Prostate gland (tissue), 2 donors: Measurements from ENCODE around the gene KIF11. TPM values are rescaled to one million over a fixed set of nuclear protein-coding genes. Genes with fewer than 3 reads are reported as not detected.
A peak's percentile ranks its signal among the peaks of the same experiment; 100 is the strongest.

Experiments used
- DNase-seq: peaks from one replicate; pipeline ENCODE4 v3.0.0-alpha.2; 2019; ENCODE audit warnings: low spot score
- H3K27ac ChIP-seq, 2 donors: fragments of 200-600 bp; sonication (generic); 2 replicates each; pipeline ENCODE4 v1.5.1; 2017 to 2019
- H3K27me3 ChIP-seq: fragments of 200-600 bp; sonication (generic); replicated peaks from 2 replicates; pipeline ENCODE4 v1.5.1; 2019; ENCODE audit not compliant: insufficient read depth
- H3K36me3 ChIP-seq, 2 donors: fragments of 200-600 bp; sonication (generic); 1 replicate in 1 of 2; 2 replicates in 1 of 2; pipeline versions ENCODE4 v1.5.1 to v1.8.1; 2017 to 2019
- H3K4me1 ChIP-seq: fragments of 200-600 bp; sonication (generic); replicated peaks from 2 replicates; pipeline ENCODE4 v1.5.1; 2019
- H3K4me3 ChIP-seq, 2 donors: fragments of 200-600 bp; sonication (generic); 2 replicates each; pipeline ENCODE4 v1.5.1; 2017 to 2019
- H3K9me3 ChIP-seq: fragments of 200-600 bp; sonication (generic); 2 replicates; pipeline ENCODE4 v1.5.1; 2017
- CTCF ChIP-seq, 4 experiments: fragments of 200-600 bp in 2 of 4; fragments of 450-650 bp in 2 of 4; sonication (generic) in 2 of 4; IDR thresholded peaks; 1 replicate in 3 of 4; 2 replicates in 1 of 4; pipeline ENCODE4 v1.5.1; 2016 to 2019; ENCODE audit warnings: antibody characterized with exemption in 4 of 4, mild to moderate bottlenecking in 2 of 4, moderate library complexity in 2 of 4
- POLR2A ChIP-seq: fragments of 450-650 bp; IDR thresholded peaks from one replicate; pipeline ENCODE4 v1.6.1; 2016; ENCODE audit warnings: antibody characterized with exemption, mild to moderate bottlenecking
- POLR2AphosphoS5 ChIP-seq: sonication (generic); formaldehyde crosslinking; IDR thresholded peaks from one replicate; pipeline ENCODE4 v1.6.1; 2017; ENCODE audit warnings: antibody characterized with exemption
- WGBS: methylation state at CpG from one replicate; pipeline ENCODE4 v1.1.5; 2018; 5-methylcytosine and 5-hydroxymethylcytosine counted together
- intact Hi-C: fragments of 100-400 bp; cut with DNase I; formaldehyde crosslinking; loops from one replicate; pipeline ENCODE4 v1.14.2; 2022
- total RNA-seq, 2 donors: library from RNA; depleted of rRNA; stranded (reverse); fragments of >200 nt; gene quantifications; one replicate each; pipeline ENCODE4 v1.1.0, GENCODE V29; 2016

Gene KIF11
- total RNA-seq, 2 donors from 2014 or later, result 3.0 to 5.5 TPM

- no peaks in the 10 kb centered on the region for H3K9me3 ChIP-seq
- H3K4me1 ChIP-seq, result no peaks in the 10 kb centered on the region
- H3K36me3 ChIP-seq, result no peaks in the 10 kb centered on the region
- intact Hi-C loops, result loop anchor here (5.0 to 10.0 kb wide), 2 partner anchors 61 to 148 kb away; partner anchors contain the start of gene EXOC6
- no peak overlapping the region for H3K27ac ChIP-seq
- DNase-seq, result no peak
- TF ChIP-seq CTCF (IDR thresholded peaks at IDR 0.05) (no peak), POLR2AphosphoS5 (no peak), POLR2A (no peak)
- H3K27me3 ChIP-seq, result no peaks in the 10 kb centered on the region
- no peak overlapping the region for H3K4me3 ChIP-seq
- 84% methylated on average over 7 of the region's 7 CpGs for WGBS
Observed at GRCh38 chr10:92696606-92697383, 103.9 kb downstream of the KIF11 start.

- Histone ChIP-seq H3K4me1 (no peaks in the 10 kb centered on the region), H3K27ac (no peak overlapping the region), H3K27me3 (no peaks in the 10 kb centered on the region), H3K9me3 (no peaks in the 10 kb centered on the region), H3K4me3 (no peak overlapping the region), H3K36me3 (no peaks in the 10 kb centered on the region)
- intact Hi-C loops, result loop anchor here (5.0 to 10.0 kb wide), 2 partner anchors 59 to 147 kb away; partner anchors contain the start of gene EXOC6
- no peak for DNase-seq
- 40% methylated on average over 7 of the region's 7 CpGs for WGBS
- TF ChIP-seq CTCF (IDR thresholded peaks at IDR 0.05) (no peak), POLR2A (no peak), POLR2AphosphoS5 (no peak)
Observed at GRCh38 chr10:92697663-92698511, 105.0 kb downstream of the KIF11 start.

DNA sequence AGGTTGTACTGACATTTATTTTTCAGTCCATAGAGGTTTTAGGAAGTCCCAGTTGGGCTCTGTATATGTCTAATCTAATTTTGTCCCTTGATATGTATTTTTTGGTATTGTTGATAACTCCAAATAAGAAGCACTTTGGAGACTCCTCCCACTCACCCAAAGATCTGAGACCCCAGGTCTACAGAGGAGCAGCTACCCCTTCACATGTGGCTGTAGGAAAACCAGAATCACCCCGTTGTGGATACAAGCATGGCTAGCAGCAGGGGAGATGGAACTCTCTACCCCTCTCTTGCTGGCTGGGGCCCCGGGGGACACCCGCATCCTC lies 106.2 kb downstream of the KIF11 start:
- Histone ChIP-seq H3K4me3 (peak overlapping the region; percentile 18 to 25), H3K9me3 (no peaks in the 10 kb centered on the region), H3K27me3 (no peaks in the 10 kb centered on the region), H3K27ac (no peak overlapping the region), H3K4me1 (no peaks in the 10 kb centered on the region), H3K36me3 (no peaks in the 10 kb centered on the region)
- TF ChIP-seq POLR2AphosphoS5 (no peak), CTCF (IDR thresholded peaks at IDR 0.05) (no peak), POLR2A (no peak)
- 5% methylated on average over 3 of the region's 3 CpGs for WGBS
- intact Hi-C loops, result loop anchor here (5.0 to 10.0 kb wide), 2 partner anchors 58 to 146 kb away; partner anchors contain the start of gene EXOC6
- DNase-seq, result no peak

DNA sequence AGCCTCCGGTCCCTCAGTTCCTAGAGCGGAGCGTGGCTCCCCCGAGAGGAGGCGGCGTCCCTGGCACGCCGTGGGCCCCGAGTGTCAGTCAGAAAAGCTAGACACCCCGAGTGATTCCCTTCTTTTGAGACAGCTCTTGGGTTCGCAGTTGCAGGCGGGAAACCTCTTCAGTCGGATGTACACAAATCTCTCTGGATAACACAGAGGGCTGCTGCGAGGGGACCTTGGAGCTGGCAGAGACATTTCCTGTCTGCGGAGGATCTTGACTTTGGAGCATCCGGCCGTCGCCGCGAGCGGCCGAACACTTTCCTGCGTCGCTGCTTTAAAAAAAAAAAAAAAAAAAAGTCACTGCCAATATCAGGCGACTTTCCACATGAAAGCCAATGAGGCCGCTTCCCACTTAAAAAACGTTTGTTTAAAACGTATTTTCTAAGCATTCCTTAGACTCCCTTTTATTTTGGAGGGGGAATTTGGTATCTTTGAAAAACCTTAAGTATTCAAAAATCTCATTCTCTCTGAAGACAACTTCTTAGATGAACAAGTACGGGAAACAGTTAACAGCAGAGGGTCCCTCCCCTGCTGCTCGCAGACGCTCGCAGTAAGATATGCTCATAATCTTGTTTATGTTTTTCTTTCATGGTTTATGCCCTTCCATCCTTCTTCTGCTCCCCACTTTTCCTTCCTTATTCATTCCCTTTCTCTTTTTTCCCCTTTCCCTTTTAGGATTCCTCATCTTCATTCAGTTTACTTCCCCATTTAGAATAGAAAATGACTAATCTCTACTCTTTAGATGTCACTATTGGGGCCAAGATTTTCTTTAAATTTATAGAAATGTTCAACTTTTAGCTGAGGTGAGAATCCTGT lies 106.8 kb downstream of the KIF11 start:
- intact Hi-C loops, result loop anchor here (5.0 to 10.0 kb wide), 2 partner anchors 58 to 145 kb away; partner anchors contain the start of gene EXOC6
- H3K4me1 ChIP-seq, result no peaks in the 10 kb centered on the region
- H3K27ac ChIP-seq, result no peak overlapping the region
- H3K27me3 ChIP-seq, result no peaks in the 10 kb centered on the region
- TF ChIP-seq POLR2AphosphoS5 (no peak), POLR2A (no peak), CTCF (IDR thresholded peaks at IDR 0.05) (no peak)
- H3K36me3 ChIP-seq, result no peaks in the 10 kb centered on the region
- H3K4me3 ChIP-seq, result peak overlapping the region; percentile 18 to 25
- WGBS, result 2% methylated on average over 32 of the region's 32 CpGs
- no peaks in the 10 kb centered on the region for H3K9me3 ChIP-seq
- DNase-seq, result no peak
